SK-N-MC (cell line): ENCODE data around the gene NBEA.

Experiments used
- EZH2 ChIP-seq: fragments of 200-600 bp; sonication (generic); IDR thresholded peaks from one replicate; pipeline ENCODE4 v1.6.1; 2017; ENCODE audit warnings: antibody characterized with exemption
- POLR2AphosphoS5 ChIP-seq: IDR thresholded peaks from 2 replicates; pipeline ENCODE4 v1.6.1; 2012; ENCODE audit warnings: mild to moderate bottlenecking, low read depth, low read length, borderline replicate concordance

DNA sequence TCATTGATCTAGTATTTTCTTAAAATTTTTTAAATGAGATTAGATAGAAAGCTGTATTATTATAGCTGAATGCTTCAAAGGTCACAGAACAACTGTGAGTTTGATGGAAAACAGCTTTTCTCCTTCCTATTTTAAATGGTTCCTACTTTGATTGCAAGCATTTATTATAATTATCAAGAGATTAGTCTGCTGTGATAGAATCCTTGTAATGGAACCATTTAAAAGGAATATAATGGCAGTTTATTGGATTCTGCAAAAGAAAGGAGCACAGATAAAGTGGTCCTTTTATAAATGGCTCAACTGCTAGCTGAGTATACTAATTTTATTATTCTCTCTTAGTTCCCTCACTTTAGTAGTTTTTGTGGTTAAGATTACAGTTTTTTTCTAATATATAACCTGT is 447.5 kb downstream of the NBEA start:
- TF ChIP-seq POLR2AphosphoS5 (no peak), EZH2 (no peak)
